Activated naive CD4-positive, alpha-beta T cell treated with anti-CD3 and anti-CD28 coated beads, Interleukin-2, amount 50 U/mL, for 16 hours (primary cell): ENCODE data around the gene GSTA4.

Experiments used
- DNase-seq: peaks from one replicate; pipeline ENCODE4 v3.0.0-alpha.2; 2020

The GSTA4 gene, protein sequence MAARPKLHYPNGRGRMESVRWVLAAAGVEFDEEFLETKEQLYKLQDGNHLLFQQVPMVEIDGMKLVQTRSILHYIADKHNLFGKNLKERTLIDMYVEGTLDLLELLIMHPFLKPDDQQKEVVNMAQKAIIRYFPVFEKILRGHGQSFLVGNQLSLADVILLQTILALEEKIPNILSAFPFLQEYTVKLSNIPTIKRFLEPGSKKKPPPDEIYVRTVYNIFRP

DNA sequence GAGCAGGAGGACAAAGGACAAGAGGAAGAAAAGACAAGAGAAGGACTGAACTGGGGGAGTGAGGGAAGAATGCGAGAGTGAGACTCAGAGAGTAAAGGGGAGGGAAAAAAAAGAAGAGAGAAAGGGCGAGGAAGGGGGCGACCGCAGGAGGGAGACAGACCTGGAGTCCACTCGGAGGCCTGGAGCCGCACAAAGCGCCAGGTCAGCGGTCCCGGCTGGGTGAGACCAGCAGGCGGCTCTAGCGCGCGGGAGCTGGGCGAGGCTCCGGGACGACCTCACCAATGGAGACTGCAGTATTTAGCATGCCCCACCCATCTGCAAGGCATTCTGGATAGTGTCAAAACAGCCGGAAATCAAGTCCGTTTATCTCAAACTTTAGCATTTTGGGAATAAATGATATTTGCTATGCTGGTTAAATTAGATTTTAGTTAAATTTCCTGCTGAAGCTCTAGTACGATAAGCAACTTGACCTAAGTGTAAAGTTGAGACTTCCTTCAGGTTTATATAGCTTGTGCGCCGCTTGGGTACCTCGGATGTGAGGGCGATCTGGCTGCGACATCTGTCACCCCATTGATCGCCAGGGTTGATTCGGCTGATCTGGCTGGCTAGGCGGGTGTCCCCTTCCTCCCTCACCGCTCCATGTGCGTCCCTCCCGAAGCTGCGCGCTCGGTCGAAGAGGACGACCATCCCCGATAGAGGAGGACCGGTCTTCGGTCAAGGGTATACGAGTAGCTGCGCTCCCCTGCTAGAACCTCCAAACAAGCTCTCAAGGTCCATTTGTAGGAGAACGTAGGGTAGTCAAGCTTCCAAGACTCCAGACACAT is at the start of gene GSTA4:
TSS of gene GSTA4 (minus strand) at position 196 of the 824 bp plus-strand sequence. CDS start 1,041 bp downstream, outside the sequence.
- DNase-seq = peak; percentile 86

DNA sequence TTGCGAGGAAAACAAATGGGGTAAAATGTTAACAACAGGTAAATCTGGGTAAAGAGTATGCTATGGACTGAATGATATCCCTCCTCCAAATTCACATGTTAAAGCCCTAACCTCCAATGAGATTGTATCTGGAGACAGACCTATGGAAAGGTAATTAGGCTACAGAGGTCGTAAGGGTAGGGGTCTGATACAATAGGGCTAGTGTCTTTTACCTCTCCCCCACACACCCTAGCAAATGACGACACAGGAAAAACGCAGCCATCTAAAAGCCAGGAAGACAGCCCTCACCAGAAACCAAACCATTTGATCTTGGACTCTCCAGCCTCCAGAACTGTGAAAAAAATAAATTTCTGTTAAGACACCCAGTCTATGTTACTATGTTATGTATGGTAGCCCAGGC is 49.5 kb upstream of the GSTA4 start:
- no peak for DNase-seq

DNA sequence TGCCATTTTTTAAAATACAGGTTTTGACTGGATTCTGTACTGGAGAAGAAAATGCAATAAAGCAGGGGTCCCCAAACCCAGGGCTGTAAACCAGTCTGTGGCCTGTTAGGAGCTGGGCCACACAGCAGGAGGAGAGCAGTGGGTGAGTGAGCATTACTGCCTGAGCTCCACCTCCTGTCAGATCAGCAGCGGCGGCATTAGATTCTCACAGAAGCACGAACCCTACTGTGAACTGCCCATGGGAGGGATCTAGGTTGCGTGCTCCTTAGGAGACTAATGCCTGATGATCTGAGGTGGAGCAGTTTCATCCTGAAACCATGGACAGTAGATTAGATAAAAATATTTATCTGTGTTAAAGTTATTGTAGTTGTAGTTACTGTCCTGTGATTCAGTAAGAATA is 49.0 kb upstream of the GSTA4 start:
- DNase-seq = no peak

DNA sequence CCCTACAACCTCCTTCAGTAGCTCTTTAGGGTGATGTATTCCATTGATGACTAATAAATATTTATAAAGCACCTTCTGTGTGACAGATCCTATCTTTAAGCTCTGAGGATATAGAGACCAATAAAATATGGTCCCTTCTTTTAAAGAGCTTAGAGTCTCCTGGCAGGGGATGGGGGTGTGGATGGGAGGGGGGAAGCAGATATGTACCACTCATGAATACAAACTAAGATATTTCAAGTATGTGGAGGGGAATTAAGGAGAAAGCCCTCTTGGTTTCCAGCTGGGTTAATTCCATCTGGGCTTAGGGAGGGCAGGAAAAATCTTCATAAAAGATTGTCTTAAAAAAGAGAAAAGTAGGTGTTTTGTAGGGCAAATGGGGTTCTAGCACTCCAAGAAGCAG is 48.5 kb upstream of the GSTA4 start:
- DNase-seq = no peak

DNA sequence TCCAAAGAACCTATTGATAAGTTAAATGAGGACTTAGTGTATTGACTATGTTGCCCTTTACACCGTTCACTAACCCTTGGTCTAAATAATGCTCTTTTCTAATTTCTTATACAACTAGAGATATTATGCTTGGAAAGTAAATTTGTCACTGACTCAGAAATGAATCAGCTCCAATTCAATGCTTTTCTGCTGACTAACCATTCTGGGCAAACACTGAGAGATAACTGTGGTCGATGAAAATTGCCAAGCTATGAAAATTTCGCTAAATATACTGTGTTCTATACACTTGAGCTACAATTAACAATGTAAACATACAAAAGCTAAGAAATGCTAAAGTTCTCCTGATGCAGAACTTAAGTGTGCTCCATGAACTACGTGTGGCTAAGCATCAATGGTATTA is 47.0 kb upstream of the GSTA4 start:
- DNase-seq = no peak

DNA sequence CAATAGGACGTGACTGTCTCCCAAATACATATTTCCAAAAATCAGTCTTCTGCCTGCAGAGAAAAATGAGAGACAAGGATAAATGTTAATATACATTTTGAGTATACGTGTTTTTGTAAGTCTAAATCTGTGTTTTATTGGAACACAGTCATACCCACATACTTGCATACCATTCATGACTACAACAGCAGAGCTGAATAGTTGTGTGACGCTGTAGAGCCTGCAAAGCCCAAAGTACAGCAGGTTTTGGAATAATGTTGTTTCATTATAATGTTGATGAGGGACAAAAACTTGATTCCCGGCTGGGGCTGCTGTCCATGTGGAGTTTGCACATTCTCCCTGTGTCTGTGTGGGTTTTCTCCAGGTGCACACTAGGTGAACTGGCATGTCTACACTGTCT is 46.3 kb upstream of the GSTA4 start:
- DNase-seq = no peak

DNA sequence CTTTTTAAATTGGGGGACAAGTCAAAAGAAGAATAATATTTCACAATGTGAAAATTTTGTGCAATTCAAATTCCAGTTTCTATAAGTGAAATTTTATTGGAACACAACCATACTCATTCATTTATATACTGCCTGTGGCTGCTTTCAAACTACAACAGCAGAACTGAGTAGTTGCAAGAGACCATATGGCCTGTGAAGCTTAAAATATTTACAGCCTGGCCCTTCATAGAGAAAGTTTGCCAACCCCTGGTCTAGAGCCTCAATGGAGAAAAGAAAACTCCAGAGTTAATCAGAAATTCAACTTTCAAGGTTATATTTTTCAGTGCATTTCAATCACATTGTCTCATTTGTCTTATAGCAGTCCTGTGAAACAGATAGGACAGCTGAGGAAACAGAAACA is 43.5 kb upstream of the GSTA4 start:
- no peak for DNase-seq

DNA sequence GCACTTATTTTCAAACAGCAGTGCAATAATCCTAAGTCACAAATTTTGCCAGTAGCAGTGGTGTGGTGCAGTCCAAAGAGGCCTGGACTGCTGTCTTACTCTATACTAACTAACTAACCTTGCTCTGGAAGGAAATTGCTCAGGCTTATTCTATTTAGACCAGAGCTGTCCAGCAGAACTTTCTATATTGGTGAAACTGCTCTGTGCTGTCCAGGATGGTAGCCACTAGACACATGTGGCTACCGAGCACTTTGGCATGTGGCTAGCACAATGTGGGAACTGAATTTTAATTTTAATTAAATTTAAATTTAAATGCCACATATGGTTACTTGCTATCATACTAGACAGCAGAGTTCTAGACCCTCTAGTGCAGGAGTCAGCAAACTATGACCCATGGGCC is 43.1 kb upstream of the GSTA4 start:
- no peak for DNase-seq

DNA sequence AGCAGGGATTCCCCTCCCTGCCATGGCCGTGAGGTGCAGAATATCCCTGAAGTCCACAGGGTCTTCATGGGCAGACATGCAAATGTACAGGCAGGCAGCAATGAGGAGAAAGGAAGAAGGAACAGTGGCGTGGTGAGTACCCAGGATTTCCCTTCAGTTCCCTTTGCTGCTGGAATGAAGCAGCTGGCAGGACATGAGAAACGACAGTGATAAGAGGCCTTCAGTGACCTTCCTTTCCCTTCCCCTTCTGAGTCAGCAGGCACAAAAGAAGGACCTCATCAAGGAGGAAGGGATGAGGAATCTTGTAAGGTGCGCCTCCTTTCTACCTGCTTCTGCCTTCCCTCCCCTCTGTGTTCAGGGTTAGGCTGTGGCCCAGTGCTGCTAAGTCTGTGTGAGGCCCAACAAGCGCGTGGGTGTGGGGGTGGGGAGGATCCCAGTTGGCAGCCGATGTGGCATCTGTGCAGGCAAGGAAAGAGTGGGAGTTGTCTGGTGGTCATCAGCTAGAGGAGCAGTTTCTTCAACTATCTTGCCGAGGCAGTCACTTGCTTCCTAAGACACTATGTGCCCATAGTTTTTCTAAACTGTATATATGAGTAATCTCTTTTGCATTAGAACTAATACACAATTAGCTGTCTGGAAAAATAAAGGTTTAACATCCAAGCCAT is 40.6 kb upstream of the GSTA4 start:
- no peak for DNase-seq

DNA sequence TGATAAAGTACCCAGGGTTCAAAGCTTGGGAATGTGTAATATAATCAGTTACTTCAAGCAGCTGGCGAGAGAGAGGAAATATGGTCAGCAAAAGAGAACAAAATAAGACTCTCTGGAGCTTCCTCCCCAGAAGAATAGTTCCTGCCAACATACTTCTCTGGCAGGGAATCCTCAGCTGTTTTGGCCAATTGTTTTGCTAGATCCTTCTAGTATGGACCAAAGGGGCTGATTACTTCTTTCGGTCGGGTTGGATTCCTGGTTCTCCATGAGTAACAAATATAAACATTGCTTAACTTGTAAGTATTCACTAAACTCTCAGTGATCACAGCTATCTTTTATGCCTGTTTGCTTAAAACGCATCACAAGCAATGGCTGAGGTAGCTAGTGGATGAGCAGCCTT is 38.7 kb upstream of the GSTA4 start:
- DNase-seq = no peak

DNA sequence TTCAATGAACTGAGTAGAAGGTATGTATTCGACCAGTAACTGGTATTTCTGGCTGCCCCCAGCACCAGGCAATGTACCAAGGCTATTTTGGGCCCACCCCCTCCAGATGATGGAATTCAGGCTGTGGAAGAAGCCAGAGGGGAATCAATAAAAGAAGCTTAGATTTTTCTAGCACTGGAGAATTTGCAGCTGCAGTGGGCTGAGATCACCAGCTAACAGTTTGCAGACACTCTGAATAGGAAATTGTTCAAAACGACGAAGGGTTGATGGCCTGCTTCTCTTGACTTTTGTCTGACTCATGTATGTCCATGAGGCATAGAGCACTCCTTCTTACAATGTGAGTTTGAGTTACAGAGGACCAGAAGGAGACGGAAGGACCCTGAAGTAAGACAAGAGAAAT is 37.8 kb upstream of the GSTA4 start:
- DNase-seq = no peak

DNA sequence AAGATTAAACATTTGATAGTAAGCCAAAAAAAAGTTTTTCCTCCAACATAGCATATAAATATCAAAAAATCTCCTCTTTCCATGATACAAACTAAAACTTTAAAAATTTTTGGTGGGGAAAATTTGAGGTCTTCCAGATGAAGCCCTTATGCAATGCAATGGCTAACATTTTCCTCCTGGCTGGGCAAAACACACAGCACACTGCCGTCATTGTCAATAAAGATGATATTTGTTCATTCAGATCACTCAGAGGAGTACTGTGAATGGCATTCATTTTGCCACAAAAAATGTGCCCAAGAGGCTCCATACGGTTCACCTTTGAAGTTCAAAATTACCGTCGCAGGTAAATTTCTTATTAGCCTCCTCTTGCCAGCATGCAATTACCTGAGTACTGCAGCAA is 36.2 kb upstream of the GSTA4 start:
- no peak for DNase-seq

DNA sequence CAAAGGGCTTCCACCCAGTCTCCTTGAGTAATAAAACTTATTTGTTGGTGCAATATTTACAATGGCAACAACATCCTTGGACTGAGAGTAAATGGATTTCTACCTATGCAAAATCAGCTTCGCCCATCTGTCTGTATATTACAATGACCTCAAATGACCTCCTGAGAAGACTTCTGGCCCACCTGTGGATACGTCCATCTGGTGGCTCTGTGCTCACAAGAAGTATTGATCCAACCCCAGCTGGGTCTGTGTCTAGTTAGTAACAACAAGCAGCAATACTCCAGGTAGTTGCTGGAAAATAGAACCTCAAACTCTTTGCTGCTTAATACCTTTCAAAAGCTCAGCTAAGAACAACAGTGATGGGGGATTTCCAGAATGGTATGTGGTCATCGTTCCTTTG is 34.7 kb upstream of the GSTA4 start:
- DNase-seq = no peak

DNA sequence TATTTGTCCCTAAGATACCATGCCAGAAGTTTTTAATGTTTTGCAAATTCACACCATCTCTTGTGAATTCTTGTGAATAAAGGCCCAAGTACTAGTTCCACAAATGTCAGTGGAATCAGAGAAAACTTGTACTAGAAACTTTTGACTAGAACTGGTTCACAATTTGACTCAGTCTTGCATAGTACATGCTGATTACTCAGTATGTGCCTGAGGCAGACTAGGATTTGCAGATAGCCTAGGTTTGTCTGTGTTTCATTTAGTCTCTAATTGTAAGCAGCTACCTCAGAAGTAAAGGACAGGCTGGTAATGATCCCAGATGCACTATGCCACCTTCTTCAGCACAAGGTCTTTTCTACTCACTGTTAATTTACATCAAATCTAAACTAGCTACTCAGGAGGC is 34.2 kb upstream of the GSTA4 start:
- no peak for DNase-seq

DNA sequence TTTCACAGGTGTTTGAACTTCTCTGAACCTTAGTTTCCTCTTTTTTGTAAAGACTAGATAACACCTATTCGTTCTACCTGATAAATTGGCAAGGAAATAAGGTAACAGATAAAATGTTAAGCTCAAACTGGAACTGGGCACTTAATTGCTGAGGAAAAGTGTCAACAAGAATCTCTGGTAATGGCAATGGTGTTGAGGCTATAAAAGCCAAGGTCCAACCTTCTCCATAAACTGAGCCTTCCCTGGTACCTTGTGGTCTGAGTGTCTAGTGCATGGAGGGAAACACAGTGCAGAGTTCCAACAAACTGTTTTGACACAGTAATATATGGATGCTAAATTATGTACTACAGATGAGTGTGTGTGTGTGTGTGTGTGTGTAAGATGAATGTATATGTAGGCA is 33.4 kb upstream of the GSTA4 start:
- no peak for DNase-seq

DNA sequence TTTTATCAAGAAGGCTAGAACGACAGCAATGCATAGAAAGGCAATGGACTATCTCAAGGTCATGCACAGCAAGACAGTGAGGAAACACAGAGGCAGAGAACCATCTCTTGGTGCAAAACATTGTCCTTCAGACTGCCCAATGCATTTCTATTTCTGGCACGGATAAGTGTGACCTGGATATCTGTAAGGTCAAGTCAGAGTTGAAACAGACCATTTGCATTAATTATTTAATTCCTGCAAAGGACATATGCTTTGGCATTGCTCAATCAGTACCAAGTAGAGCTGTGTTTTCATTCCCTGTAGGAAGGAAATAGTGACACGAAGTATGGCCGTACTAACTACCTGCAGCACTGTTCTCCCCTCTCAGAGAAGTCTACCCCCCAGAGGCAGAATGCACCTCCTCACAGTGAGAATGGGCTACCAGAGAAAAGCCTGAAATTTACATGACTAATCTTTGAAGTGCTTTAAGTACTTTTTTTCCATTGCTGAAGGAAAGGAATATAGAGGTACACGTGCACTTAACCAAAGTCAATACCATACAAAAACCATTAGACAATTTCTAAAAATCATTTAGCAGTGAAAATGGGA is 32.1 kb upstream of the GSTA4 start:
- no peak for DNase-seq

DNA sequence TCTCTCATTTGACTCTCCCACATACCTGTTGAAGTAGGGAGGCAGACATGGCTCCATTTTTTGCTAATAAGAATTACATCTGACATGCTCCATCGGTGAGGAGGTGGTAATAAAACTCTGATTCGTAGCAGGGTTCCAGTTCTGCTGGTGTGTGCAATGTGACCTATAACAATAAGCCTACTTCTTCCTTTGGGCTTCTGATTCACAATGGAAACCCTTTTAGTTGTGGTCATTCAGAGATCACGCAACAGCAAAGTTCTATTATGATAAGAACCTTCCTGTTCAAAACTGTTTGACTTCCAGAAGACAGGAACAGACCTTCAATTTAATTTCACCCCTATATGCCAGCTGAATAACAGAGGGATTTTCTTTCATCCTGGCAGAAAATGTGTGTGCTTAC is 31.4 kb upstream of the GSTA4 start:
- no peak for DNase-seq

DNA sequence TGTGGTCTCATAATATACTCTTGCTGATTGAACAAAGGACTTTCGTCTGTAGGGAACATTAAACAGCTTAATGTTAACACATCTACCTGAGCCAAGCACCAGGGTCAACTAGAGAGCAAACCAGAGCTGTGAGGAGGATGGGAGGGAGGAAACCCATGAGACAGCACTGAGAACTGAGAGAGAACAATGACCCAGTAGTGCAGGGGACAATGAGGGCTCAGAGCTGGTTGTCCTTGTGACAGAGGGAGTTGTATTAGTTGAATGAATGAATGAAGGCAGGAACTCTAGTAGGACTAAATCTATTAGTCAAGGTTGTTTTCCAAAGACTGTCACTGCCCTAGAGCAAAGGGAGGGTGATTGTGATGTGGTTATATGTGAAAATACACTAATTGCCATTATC is 28.2 kb upstream of the GSTA4 start:
- no peak for DNase-seq

DNA sequence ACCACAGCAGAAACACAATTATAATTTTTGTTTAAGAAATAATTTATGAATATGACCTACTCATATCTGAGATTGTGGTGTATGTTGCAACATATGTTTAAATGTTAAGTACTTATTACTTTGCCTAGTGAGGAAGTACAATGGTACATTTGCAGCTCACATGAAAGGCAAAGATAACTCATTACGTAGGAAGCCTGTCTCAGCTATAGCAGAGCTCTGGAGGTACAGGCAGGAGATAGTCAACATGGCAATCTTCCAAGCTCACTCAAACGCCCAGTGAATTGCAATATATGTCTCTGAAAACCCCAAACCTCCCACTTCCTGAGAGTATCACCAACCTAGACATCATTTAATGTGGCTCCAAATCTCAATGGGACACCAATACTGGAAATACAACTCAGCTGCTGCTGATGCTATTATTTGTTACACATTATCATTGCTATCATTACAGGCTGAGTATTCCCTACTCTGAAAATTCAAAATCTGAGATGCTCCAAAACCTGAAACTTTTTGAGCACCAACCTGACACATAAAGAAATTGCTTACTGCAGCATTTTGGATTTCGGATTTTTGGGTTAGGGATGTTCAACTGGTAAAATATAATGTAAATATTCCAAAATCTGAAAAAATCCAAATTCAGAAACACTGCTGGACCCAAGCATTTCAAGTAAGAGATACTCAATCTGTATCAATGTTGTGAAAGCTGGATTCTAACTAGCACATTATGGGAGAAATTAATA is 25.1 kb upstream of the GSTA4 start:
- no peak for DNase-seq

DNA sequence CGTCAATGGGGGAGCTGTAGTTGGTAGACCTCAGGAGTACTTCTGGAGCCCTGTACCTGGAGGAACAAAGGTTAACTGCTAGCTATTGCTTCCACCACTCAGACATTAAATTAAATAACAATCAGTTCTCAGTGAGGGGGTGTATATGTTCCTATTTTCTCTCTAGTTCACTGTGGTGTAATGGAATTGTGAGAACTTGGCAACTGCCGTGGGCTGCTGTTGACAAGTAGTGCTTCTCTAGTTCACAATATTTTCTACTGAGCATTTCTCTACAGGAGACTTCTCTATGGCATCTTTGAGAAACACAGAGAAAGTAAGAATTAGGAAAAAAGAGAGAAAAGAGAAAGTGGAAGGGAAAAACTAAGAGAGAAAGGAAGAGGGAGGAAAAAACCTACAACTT is 23.4 kb upstream of the GSTA4 start:
- DNase-seq = no peak

DNA sequence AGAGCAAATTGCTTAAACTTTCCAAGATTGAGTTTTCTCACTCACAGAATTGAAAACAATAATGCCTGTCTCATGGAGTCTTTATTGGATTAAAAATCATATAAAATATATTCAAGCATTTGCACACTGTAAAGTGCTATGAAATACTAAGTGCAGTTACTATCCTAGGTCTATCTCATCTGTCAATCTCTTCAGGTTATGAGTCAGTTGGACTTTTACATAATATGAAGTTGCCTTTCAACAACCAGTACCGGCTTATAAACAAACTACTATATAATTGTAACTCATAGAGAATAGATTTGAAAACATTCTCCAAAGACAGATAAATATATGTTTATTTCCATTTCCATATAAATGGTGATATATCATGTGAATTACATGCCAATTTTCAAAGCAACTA is 20.4 kb upstream of the GSTA4 start:
- no peak for DNase-seq

DNA sequence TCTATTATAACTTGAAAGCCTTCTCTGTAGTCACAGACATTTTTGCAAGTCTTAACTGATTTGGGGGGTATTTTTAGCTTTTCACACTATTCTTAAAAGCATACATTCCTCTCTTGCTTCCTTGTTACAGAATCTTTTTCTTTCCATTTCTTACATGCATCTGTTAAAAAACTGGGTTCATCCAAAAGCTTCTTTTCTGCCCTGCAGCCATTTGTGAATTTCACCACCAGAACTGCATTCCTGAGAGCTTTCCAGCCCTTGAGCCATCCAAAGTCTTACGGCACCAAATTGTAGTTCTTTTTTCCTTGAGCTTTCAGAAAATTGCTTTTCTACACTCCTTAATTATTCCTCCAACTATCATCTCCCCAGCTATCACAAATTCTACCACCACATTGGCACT is 19.7 kb upstream of the GSTA4 start:
- no peak for DNase-seq

DNA sequence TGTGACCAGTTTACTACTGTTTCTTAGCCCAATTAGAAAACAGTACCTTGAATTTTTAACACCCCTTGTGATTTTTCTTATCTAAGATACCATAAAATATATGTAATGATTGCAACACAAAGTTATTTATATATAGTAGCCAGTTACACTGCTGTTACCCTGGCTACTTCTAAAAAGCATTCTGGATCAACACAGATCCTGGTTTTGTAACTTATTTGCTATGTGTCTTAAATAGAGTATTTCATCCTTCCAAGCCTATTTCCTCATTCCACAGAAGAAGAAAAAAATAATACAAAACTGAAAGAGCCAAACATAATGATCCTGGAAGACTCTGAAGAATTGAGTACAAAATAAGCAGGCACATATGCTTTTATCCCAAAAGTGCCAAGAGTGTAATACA is 19.0 kb upstream of the GSTA4 start:
- DNase-seq = no peak
